ENCODE measurements around the gene TDP1. TPM values are rescaled to one million over a fixed set of nuclear protein-coding genes. Genes with fewer than 3 reads are reported as not detected.

The TDP1 gene
- total and polyA plus RNA-seq, 2 donors, result 6.9 to 20.5 TPM

DNA sequence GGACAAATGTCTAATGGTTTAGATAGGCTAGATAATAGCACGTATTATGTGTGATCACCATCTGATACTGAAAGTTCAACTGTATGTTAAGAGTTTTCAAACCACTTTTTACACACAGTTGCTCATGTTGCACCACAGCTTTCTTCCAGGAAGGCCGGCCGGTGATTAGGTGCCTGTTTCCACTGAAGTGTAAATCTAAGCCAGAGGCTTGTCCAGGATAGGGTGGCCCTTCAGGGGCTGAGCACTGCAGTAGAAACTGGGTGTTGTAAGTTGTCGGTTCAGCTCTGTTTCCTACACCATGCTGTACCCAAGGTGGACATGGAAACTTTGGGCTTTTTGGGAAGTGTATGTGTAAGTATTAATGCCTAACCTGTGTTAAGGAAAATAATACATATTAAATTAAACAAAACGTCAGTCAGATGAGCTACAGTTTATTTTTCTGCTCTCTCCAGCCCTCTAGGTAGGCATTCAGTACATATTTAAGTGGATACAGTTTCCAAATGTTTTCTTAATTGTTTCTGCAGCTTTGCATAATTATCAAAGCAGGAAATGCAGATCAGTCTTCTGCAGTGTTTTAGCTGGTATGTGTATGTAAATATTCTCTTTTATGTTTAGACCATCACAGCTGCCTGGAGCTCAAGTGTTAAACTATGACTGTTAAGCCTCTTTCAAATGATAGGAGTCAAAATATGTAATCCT is 30.9 kb downstream of the TDP1 start:
- H3K36me3 ChIP-seq (ENCODE audit: insufficient read depth), result peaks cover 2% of the 10 kb centered on the region
- H3K4me3 ChIP-seq (ENCODE audit: low read depth, low read length), result no peak overlapping the region
- no peak for DNase-seq (ENCODE audit: extremely low spot score)
- WGBS, result 80% methylated on average over 5 of the region's 5 CpGs
- no peaks in the 10 kb centered on the region for H3K4me1 ChIP-seq (ENCODE audit: insufficient read depth)
- no peak overlapping the region for H3K27ac ChIP-seq (ENCODE audit: low read depth)

DNA sequence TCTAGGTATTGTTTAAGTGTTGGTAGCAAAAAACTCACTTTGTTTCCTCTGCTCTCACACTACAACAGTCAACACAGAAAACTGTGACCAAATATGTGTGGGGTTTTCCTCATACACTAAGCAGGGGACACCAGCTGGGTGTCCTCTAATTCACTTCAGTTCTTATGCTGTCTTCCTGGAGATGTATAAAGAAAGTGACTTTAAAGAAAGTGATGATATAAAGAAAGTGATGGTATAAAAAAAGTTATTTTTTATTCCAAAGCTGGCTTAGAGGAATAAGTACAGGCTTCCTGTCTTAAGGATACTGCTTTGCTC is 31.4 kb downstream of the TDP1 start:
- peaks cover 2% of the 10 kb centered on the region for H3K36me3 ChIP-seq (ENCODE audit: insufficient read depth)
- DNase-seq (ENCODE audit: extremely low spot score), result no peak
- H3K4me3 ChIP-seq (ENCODE audit: low read depth, low read length), result no peak overlapping the region
- H3K27ac ChIP-seq (ENCODE audit: low read depth), result no peak overlapping the region
- H3K4me1 ChIP-seq (ENCODE audit: insufficient read depth), result no peaks in the 10 kb centered on the region

DNA sequence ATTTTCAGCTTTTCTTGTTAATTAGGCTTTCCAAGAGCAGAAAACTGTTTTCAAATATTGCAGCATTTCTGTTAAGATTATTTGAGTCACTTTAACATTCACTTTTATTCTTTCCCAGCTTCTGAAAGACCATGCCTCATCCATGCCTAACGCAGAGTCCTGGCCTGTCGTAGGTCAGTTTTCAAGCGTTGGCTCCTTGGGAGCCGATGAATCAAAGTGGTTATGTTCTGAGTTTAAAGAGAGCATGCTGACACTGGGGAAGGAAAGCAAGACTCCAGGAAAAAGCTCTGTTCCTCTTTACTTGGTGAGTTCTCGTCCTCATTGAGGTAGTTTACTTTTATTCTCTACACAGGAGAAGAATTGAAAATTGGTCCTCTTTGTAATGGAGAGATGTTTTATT is 33.1 kb downstream of the TDP1 start:
- no peak for DNase-seq (ENCODE audit: extremely low spot score)
- H3K4me1 ChIP-seq (ENCODE audit: insufficient read depth), result no peaks in the 10 kb centered on the region
- WGBS, result 94% methylated on average over 5 of the region's 5 CpGs
- no peaks in the 10 kb centered on the region for H3K36me3 ChIP-seq (ENCODE audit: insufficient read depth)
- H3K4me3 ChIP-seq (ENCODE audit: low read depth, low read length), result no peak overlapping the region
- no peak overlapping the region for H3K27ac ChIP-seq (ENCODE audit: low read depth)

DNA sequence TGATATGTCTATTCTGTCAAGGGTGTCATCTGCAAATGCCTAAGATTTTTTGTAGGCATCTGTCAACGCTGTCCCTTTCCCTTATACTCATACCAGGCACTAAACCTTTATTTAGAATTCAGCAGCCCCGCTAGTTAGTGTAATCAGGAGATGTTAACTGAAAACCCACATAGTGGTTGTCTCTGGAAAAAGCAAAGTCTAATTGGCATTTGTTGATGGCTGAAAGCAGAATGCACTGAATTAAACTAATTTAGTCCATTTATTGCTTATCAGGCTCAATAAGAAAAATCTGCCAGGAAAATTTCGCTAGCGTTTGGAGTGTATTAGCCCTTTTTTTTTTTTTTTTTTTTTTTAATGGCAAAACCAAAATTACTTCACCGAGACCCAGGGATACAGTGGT is 34.5 kb downstream of the TDP1 start:
- no peaks in the 10 kb centered on the region for H3K4me1 ChIP-seq (ENCODE audit: insufficient read depth)
- no peak overlapping the region for H3K27ac ChIP-seq (ENCODE audit: low read depth)
- WGBS, result 92% methylated on average over 5 of the region's 5 CpGs
- no peak overlapping the region for H3K4me3 ChIP-seq (ENCODE audit: low read depth, low read length)
- DNase-seq (ENCODE audit: extremely low spot score), result no peak
- H3K36me3 ChIP-seq (ENCODE audit: insufficient read depth), result no peaks in the 10 kb centered on the region

DNA sequence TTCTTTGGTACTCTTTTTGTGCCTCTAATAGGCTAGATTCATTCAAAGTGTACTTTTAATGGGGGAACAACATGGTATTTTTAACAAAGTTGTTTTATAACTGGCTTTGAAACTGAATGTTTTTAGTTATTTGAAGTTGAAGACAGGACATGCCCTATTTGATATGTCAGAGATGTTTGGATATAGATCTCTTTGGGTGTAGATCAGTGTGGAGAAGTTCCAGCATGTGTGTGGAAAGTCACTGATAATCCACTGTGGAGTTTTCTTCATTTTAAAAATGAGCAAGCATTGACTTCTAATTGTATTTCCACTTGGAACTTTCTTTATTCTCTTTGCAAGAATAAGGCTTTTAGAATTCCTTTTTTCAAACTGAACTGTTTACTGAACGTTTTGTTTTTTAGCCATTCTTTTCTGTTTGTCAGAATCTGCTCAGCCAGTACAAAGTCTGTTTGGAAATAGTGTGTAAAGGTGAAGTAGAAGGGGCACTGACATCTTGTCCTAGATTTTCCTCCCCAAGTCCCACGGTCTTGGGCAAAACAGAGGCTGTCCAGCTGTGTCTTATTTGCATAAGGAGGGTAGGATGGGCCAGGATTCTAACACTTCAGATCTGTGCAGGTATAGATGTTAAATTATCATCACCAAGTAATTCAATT is 35.0 kb downstream of the TDP1 start:
- H3K4me3 ChIP-seq (ENCODE audit: low read depth, low read length), result no peak overlapping the region
- no peak overlapping the region for H3K27ac ChIP-seq (ENCODE audit: low read depth)
- H3K36me3 ChIP-seq (ENCODE audit: insufficient read depth), result peaks cover 1% of the 10 kb centered on the region
- 65% methylated on average over 2 of the region's 2 CpGs for WGBS
- H3K4me1 ChIP-seq (ENCODE audit: insufficient read depth), result no peaks in the 10 kb centered on the region
- DNase-seq (ENCODE audit: extremely low spot score), result no peak

DNA sequence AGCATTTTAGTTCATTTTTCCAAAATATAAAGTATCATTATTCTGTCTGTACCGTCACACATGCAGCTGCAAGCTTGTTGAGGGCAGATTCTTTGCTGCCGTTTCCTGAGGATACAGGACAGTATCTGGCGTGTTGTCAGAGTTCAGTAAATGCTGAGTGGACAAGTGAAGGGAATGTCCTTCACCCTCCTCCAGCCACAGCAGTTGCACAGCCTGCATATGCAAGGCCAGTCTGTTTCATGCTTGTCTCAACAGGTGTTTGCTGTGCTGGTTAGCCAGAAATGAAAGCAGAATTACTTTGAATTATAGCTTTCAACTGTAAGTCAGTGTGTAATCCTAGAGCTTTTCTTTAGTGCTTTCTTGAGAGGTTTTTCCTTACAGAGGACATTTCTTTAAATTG is 36.5 kb downstream of the TDP1 start:
- H3K4me3 ChIP-seq (ENCODE audit: low read depth, low read length), result no peak overlapping the region
- no peak for DNase-seq (ENCODE audit: extremely low spot score)
- no peaks in the 10 kb centered on the region for H3K4me1 ChIP-seq (ENCODE audit: insufficient read depth)
- H3K36me3 ChIP-seq (ENCODE audit: insufficient read depth), result peaks cover 2% of the 10 kb centered on the region
- H3K27ac ChIP-seq (ENCODE audit: low read depth), result no peak overlapping the region
- WGBS, result 93% methylated on average over 3 of the region's 3 CpGs

DNA sequence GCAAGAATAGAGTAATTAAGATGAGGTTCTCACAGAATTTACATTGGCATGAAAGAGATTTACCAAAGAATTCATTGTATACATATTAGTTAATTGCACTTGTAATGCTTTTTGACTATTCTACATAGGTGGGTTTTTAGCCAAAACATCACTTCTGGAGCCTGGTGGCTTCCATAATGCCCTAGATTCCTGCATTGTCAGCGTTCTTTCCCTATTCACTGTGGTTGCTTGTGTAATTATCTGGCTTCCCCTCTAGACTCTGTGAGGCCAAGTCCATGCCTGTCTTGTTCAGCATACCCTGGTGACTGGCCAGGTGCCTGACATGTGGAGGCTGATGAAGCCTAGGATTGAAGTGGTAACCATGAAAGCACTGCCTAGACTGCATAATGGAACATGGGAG is 41.2 kb downstream of the TDP1 start:
- WGBS, result 93% methylated on average over 1 of the region's 1 CpG
- Histone ChIP-seq H3K36me3 (ENCODE audit: insufficient read depth) (peaks cover 5% of the 10 kb centered on the region), H3K4me1 (ENCODE audit: insufficient read depth) (no peaks in the 10 kb centered on the region), H3K27ac (ENCODE audit: low read depth) (no peak overlapping the region), H3K4me3 (ENCODE audit: low read depth, low read length) (no peak overlapping the region)
- no peak for DNase-seq (ENCODE audit: extremely low spot score)

DNA sequence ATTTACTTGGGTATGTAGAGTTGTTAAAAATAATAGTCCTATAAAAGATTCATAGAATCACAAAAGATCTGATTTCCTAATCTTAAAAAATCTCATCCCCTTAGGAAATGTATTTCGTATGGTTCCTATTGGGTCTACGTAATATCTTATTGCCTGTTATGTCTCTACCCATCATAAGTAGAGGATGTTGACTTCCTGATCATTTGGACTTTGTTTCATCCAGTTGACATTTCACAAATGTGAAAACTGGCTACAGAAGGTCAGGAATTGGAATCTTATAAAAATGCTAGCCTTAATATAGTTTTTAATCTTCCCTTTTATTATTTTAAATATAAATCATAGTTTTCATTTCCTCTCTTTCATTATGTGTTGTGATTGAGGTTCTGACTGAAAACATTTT is 45.2 kb downstream of the TDP1 start:
- Histone ChIP-seq H3K27ac (ENCODE audit: low read depth) (no peak overlapping the region), H3K36me3 (ENCODE audit: insufficient read depth) (peaks cover 3% of the 10 kb centered on the region), H3K4me3 (ENCODE audit: low read depth, low read length) (no peak overlapping the region), H3K4me1 (ENCODE audit: insufficient read depth) (no peaks in the 10 kb centered on the region)
- DNase-seq (ENCODE audit: extremely low spot score), result no peak
- 98% methylated on average over 2 of the region's 2 CpGs for WGBS

DNA sequence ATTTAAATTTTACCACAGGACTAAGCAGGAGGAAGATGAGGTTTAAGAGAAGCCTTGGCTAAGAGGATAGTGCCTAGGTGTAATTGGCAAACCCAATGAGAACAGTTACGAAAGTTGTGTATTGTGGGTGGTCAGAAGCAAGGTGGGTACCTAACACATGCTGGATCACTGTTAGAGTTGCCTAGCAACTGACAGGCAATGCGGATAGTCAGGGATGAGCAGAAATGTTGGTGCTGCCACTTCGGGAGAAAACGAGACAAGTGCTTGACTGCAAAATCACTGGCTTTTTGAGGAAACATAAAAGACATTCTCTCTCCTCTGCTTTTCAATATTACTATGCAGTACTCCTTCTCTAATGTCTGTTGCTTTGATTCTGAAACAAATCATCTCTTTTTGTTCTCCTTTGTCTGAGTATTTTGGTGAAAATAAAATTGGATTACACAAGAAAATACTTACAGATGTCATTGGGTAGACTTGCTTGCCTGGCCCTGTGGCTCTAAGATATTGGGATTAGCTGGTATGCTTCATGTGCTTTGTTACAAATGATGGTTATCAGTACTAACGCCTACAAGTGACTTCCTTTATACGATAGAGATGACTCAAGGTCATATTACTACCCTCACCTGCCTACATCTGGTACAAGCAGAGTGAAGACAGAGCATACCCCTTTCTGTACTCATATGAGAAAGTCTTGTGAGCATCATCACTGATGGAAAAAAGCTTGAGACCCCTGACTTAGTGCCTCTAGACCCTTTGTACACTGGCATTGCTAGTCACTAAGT is 48.0 kb downstream of the TDP1 start:
- Histone ChIP-seq H3K4me3 (ENCODE audit: low read depth, low read length) (no peak overlapping the region), H3K27ac (ENCODE audit: low read depth) (no peak overlapping the region), H3K36me3 (ENCODE audit: insufficient read depth) (peaks cover 3% of the 10 kb centered on the region), H3K4me1 (ENCODE audit: insufficient read depth) (no peaks in the 10 kb centered on the region)
- DNase-seq (ENCODE audit: extremely low spot score), result no peak
- WGBS, result 86% methylated on average over 6 of the region's 6 CpGs

DNA sequence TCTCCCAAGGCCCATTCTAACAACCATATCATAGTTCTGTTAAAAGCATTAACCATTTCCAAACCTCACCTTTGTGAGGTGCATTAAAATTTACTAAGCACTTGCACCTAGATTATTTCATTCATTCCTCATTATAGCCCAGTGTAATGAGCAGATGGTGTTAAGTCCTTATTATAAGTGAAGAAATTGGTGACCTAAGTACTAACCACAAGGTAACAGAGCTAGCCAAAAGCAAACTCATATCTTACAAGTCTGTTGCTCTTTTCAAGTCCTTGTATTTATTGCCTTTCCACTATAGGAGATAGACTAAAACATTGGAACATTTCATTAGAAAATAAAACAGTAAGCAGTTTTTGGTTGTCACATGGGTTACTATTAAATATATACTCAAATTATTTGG is 49.7 kb downstream of the TDP1 start:
- H3K4me3 ChIP-seq (ENCODE audit: low read depth, low read length), result no peak overlapping the region
- H3K27ac ChIP-seq (ENCODE audit: low read depth), result no peak overlapping the region
- H3K36me3 ChIP-seq (ENCODE audit: insufficient read depth), result no peaks in the 10 kb centered on the region
- DNase-seq (ENCODE audit: extremely low spot score), result no peak
- H3K4me1 ChIP-seq (ENCODE audit: insufficient read depth), result no peaks in the 10 kb centered on the region

DNA sequence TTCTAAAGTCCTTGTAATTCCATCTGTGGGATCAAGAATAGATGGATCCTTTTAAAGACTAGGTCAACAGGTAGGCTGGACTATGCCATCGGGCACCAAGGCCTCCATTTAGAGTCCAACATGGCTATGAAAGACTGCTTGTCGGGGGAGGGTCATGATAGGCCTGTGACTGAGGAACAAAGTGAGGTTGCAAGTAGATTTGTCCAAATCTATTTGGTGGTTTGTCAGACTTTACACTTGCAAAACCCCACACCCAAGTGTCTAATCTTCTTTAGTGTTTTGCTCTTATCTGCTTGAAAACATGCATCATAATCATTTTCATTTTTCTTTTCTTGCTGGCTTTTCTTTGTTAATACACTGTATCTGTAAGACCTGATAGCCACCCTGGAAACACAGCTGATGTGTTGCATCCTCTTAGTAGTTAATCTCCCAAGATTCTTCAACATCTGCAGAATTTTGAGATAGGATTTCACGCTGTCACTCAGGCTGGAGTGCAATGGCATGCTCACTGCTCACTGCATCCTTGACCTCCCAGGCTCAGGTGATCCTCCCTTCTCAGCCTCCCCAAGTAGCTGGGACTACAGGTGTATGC is 50.3 kb downstream of the TDP1 start:
- Histone ChIP-seq H3K4me1 (ENCODE audit: insufficient read depth) (no peaks in the 10 kb centered on the region), H3K36me3 (ENCODE audit: insufficient read depth) (no peaks in the 10 kb centered on the region), H3K4me3 (ENCODE audit: low read depth, low read length) (no peak overlapping the region), H3K27ac (ENCODE audit: low read depth) (no peak overlapping the region)
- WGBS, result 97% methylated on average over 3 of the region's 3 CpGs
- no peak for DNase-seq (ENCODE audit: extremely low spot score)

DNA sequence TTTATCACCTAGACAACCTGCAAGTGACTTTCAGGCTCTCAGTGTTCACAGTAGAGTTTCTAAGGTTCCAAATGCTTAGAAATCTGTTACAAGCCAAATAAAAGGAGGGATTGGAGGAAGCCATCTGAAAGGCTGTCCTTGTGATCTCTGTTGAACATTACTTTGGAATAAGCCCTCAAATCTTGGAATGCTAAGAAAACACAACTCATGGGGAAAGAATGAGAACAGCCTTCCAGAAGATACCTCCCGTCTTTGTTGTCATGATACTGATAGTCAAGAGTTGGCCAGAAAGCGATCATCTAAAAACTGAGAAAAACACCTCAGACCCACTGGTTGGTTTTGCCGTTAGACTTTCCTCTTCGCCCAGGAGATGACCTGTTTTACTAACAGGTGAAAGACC is 61.6 kb downstream of the TDP1 start:
- Histone ChIP-seq H3K27ac (ENCODE audit: low read depth) (no peak overlapping the region), H3K4me3 (ENCODE audit: low read depth, low read length) (no peak overlapping the region), H3K36me3 (ENCODE audit: insufficient read depth) (no peaks in the 10 kb centered on the region), H3K4me1 (ENCODE audit: insufficient read depth) (no peaks in the 10 kb centered on the region)
- no peak for DNase-seq (ENCODE audit: extremely low spot score)
- 89% methylated on average over 4 of the region's 4 CpGs for WGBS

DNA sequence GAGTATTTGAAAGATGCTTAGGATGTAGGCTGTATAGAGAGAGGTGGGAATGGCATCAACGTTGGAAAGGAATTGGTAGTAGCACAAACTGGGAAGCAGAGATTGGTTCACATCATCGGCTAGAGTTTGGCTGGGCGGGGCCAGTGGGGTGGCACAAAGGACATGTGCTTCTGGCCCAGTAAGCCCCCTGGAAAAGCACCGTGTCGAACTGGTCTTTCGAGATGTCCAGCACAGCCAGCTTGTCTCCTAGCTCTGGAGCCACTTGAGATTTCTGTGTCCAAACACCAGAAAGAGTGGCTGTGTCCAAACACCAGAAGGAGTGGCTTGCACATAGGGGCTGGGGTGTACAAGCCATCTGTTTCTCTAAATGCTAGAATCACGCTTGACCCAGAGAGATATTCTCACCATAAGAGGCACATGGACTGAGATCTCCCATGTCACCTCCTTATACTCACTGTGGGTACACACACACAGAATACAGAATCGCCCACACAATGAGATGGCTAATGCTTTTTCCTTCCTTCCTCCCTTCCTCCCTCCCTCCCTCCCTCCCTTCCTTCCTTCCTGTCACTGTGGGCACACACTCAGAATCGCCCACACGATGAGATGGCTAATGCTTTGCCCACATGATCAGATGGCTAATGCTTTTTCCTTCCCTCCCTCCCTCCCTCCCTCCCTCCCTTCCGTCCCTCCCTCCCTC is 64.2 kb downstream of the TDP1 start:
- H3K4me3 ChIP-seq (ENCODE audit: low read depth, low read length), result no peak overlapping the region
- H3K36me3 ChIP-seq (ENCODE audit: insufficient read depth), result no peaks in the 10 kb centered on the region
- no peaks in the 10 kb centered on the region for H3K4me1 ChIP-seq (ENCODE audit: insufficient read depth)
- H3K27ac ChIP-seq (ENCODE audit: low read depth), result no peak overlapping the region
- DNase-seq (ENCODE audit: extremely low spot score), result no peak
- WGBS, result 85% methylated on average over 11 of the region's 11 CpGs

All from urinary bladder (tissue), 4 donors.